NOMO-1 (cell line): ENCODE measurements around the gene POLN.
A peak's percentile ranks its signal among the peaks of the same experiment; 100 is the strongest.

Source experiments
- DNase-seq, 2 experiments: peaks; one replicate each; lab custom pipeline; 2025; ENCODE audit not compliant: unreplicated experiment in 2 of 2; lab: John Stamatoyannopoulos, UW

Gene POLN

GRCh38 chr4:2062808-2063524 lies 179.0 kb downstream of the POLN start:
- DNase-seq = no peak

DNA sequence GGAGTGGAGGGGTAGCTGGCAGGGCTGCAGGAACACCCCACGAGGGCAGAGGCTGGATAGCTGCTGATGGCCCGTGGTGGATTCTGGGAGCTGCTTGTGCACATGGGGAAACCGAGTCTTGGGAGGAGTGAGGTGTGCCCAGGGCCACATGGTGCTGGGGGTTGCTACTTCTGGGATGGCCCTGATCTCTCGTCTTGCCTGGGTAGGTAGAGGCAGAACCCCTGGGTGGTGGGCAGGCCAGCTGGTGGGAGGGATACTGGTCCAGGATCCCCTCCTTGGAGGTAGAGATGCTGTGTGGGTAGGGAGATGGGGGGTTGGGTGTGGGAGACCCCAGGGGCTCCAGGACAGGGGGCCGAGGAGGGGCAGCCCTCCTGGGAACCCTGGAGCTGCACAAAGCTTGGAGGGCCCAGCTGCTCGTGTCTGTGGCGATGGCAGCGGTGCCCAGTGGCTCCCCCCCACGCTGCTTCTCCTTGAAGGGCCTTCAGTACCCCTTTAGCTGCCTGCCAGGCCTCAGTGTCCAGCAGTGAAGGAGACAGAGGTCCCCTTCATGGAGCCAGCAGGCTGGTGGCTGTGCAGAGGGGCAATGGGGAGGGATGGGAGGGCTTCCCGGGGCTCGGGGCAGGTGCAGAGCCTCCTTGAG lies 179.6 kb downstream of the POLN start:
- no peak for DNase-seq

- no peak for DNase-seq
Observed at GRCh38 chr4:2061186-2062131, 180.5 kb downstream of the POLN start.

GRCh38 chr4:2060611-2061185 lies 181.2 kb downstream of the POLN start:
- DNase-seq = no peak

- peak in 1 of 2 experiments; percentile 40 for DNase-seq
Observed at GRCh38 chr4:2059726-2060602, 182.0 kb downstream of the POLN start.

- DNase-seq = peak; percentile 52 to 70
Observed at GRCh38 chr4:2059046-2059725, 182.7 kb downstream of the POLN start, which contains the start of gene NAT8L. Gene NAT8L, plus strand, starts transcription at chr4:2059327. Its CDS starts 185 bp downstream, at chr4:2059512.

- DNase-seq = peak in 1 of 2 experiments; percentile 5
Observed at GRCh38 chr4:2058264-2059045, 183.5 kb downstream of the POLN start.

DNA sequence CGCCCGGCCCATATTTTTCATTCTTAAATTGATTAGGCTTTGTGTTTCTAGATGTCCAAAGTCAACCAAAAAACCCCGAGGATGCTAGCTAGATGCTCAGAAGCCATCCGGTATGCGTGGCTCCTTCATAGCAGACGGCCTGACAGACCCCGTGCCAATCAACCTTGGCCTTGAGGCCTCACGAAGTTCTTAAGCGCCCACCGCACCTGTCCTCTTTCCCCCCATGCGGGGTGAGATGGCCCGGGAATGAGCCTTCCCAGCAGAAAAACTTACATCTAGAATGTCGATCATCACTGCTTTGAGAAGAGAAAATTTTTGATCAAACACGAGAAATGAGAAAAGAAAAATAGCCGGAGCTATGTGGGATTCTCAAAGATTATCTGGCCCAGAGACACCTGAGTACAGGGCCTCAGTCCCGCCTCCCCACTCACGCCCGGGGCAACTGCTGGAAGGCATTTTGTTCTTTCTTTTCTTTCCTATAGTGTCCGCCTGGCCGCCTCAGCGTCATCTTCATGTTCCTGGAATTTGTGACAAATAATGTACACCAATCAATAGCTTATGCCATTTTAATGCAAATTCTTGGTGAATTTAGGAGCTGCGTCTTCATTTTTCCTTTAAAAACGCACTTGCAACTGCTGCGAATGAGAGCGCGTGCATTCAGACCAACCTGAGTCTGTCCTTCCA lies 184.4 kb downstream of the POLN start:
- DNase-seq = no peak

DNA sequence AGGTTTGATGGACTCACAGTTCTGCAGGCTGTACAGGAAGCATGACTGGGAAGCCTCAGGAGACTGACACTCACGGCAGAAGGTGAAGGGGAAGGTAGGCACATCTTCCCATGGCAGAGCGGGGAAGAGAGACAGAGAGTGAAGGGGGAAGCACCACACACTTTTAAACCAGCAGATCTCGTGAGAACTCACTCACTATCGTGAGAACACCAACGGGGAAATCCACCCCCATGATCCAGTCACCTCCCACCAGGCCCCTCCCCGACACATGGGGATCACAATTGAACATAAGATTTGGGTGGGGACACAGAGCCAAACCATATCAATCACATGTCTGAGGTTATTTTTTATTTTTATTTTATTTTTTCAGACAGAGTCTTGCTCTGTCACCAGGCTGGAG lies 187.7 kb downstream of the POLN start:
- no peak for DNase-seq

DNA sequence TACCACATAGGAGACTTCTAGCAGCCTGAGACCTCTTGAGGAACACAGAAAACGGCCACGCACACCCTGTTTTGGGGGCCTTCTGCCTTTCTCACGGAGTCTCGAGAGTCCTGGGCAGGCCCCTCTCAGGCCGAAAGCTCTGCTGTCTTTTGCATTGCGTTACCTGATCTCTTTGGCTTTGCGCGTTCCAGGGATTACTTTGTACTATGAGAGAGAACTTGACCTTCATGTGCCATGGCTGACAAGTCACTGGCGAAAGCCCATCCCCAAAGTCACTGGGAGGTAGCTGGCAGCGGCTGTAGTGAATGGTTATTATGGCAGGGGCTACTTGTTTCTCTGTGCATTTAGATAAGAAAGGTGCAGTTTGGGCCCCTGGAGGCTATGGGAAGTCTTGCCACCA lies 190.8 kb downstream of the POLN start:
- DNase-seq = no peak

DNA sequence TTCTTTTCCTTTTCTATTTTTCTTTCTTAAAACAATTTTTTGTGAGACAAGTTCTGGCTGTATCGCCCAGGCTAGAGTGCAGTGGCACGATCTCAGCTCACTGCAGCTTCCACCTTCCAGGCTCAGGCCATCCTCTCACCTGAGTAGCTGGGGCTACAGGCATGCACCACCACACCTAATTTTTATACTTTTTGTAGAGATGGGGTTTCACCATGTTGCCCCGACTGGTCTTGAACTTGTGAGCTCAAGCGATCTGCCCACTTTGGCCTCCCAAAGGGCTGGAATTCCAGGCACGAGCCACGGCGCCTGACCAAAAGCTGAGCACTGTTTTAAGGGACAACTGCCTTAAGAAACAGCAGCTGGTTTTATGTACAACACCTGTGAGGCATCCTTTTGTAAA lies 192.1 kb downstream of the POLN start:
- no peak for DNase-seq

DNA sequence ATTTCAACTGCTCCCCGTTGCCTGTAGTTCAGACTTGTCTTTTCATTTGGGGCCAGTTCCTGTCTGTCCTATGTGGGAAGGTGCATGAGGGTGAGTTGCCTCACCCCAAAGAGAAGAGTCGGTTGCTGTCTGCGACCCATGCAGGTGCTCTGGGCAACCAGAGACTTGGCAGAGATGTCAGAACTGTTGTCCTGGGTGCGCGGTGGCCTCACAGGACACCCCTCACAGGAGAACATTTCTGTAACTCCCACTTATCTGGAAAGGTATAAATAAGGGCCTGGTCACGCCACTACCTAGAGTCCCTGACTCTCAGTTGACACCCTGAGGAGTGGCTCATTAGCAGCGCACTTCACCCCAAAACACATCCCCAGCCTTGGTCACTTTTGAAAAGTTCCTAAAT lies 192.5 kb downstream of the POLN start:
- DNase-seq = no peak

DNA sequence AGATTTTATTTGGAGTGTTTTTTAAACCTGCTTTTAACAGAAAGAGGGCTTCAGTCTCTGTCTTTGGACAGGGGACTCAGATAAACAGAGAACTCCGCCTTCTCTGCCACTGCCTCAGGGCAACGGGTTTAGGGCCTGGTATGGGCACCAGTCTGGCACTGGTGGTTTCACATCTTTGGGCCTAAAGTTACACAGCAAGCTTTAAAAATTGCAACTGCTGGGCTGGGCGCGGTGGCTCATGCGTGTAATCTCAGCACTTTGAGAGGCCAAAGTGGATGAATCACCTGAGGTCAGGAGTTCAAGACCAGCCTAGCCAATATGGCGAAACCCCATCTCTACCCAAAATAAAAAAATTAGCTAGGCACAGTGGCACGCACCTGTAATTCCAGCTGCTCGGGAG lies 193.1 kb downstream of the POLN start:
- no peak for DNase-seq

DNA sequence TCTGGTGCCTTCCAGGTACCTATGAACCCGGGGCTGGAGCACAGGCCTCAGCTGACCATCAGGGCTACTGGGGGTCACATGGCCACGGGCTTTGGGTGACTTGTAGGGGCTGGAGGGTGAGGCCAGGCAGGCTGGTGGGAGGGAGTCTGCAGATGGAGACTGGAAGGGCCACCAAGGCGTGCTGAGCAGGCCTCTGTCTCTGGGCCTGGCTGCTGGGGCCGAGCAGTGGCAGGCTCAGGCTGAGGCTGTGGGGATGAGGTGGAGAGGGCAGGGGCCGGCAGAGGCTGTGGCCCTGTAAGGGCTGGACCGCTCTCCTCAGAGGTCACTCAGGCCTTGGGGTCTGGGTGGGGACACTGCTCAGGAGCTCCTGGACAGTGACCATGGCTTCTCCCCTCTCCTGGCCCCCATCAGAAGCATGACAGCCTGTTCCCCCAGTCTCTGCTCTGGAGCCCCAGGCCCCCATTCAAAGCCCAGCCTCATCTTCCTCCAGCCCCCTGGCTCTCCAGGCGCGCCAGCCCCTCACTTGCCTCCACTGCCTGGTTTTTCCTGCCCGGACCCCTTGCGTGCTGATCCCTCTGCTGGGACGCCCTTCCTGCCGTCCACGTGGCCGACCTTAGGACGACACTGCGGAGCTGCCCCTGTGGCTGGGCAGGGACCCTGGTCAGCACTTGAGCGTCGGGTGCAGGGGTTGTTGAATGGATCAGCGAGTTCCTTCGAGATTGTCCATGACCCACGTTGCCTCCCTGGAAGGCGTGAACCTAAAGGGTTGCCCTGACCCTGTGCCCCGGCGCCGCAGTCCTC lies 193.9 kb downstream of the POLN start:
- DNase-seq = no peak

- DNase-seq = no peak
Observed at GRCh38 chr4:2047031-2047660, 194.8 kb downstream of the POLN start.

DNA sequence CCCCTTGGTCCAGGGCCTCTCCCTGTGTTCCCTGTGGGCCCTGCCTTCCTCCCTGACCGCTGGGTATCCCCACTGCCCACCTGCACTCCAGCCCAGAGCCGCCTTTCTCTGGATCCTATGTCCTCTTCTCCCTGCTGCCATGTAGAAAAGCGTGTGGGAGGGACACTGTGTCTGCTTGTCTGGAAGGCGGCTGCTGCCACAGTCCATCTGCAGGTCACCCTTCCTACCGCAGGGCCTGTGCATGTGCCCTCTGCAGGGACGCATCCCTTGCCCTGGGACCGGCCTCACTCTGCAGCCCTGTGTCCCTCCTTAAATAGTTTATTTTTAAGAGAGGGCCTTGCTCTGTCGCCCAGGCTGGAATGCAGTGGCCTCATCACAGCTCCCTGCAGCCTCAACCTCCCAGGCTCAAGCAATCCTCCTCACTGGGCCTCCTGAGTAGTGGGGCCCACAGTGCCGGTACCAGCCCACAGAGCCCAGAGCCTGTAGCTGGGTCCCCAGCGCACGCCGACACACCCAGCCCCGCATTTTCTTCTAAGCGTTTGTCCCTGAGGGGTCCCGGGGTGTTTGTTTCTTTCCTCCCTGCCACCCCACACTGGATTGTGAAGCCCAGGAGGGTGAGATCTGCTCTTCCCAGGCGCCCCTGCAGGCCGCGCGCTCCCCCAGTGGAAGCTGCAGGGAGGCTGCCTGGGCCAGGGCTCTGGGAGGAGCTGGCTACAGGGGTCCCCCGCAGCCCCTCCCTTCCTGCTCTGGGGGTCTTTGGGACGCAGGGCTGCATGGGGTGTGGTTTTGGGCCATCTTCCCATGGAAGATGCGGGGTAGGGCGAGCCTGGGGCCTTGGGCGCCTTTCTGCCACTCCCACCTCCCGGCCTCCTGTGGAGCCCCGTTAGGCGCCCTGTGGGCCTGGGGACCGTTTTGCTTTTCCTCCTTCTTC lies 195.6 kb downstream of the POLN start:
- DNase-seq = no peak
